GM19372 (cell line): ENCODE data around the gene TRIP12.
"Not testable (repeated sequence)": the region's sequence is repeated elsewhere in the genome, so short reads cannot be mapped to it uniquely, and the experiment has no call there.

Experiments
- ATAC-seq: cut with Tn5 transposase; IDR thresholded peaks from one replicate; pipeline ENCODE4 v1.9.1; 2021; ENCODE audit warnings: mild to moderate bottlenecking, low read depth, moderate library complexity; ENCODE audit not compliant: unreplicated experiment

TRIP12 gene

GRCh38 chr2:229921892-229922448 lies at the start of gene TRIP12:
TRIP12 (minus strand) TSS chr2:229922009; CDS start chr2:229880079, 41,930 bp downstream.
- ATAC-seq: peak; percentile 68

- ATAC-seq: no peak
Observed at GRCh38 chr2:229971298-229971790, 49.5 kb upstream of the TRIP12 start.

GRCh38 chr2:229970406-229970805 lies 48.6 kb upstream of the TRIP12 start:
- no peak for ATAC-seq

- no peak for ATAC-seq
Observed at GRCh38 chr2:229969921-229970320, 48.1 kb upstream of the TRIP12 start.

GRCh38 chr2:229963596-229963995 lies 41.8 kb upstream of the TRIP12 start:
- not testable (repeated sequence) for ATAC-seq

- no peak for ATAC-seq
Observed at GRCh38 chr2:229956491-229956890, 34.7 kb upstream of the TRIP12 start.

- no peak for ATAC-seq
Observed at GRCh38 chr2:229955663-229956062, 33.9 kb upstream of the TRIP12 start.

GRCh38 chr2:229952256-229952835 lies 30.5 kb upstream of the TRIP12 start:
- no peak for ATAC-seq

- no peak for ATAC-seq
Observed at GRCh38 chr2:229947544-229947943, 25.7 kb upstream of the TRIP12 start.

- no peak for ATAC-seq
Observed at GRCh38 chr2:229945975-229946374, 24.2 kb upstream of the TRIP12 start.

GRCh38 chr2:229943770-229944449 lies 22.1 kb upstream of the TRIP12 start:
- no peak for ATAC-seq

- no peak for ATAC-seq
Observed at GRCh38 chr2:229943171-229943570, 21.4 kb upstream of the TRIP12 start.

GRCh38 chr2:229942671-229943070 lies 20.9 kb upstream of the TRIP12 start:
- ATAC-seq: no peak

- ATAC-seq: no peak
Observed at GRCh38 chr2:229937537-229937936, 15.7 kb upstream of the TRIP12 start.

GRCh38 chr2:229931241-229931640 lies 9.4 kb upstream of the TRIP12 start:
- ATAC-seq: no peak

GRCh38 chr2:229930656-229931055 lies 8.8 kb upstream of the TRIP12 start:
- no peak for ATAC-seq

- no peak for ATAC-seq
Observed at GRCh38 chr2:229927817-229928321, 6.1 kb upstream of the TRIP12 start.

GRCh38 chr2:229925201-229925600 lies 3.4 kb upstream of the TRIP12 start:
- no peak for ATAC-seq

- not testable (repeated sequence) for ATAC-seq
Observed at GRCh38 chr2:229924541-229924940, 2.7 kb upstream of the TRIP12 start.

GRCh38 chr2:229922449-229923386 lies 909 bp upstream of the TRIP12 start, which contains the start of gene FBXO36:
FBXO36 (plus strand) TSS chr2:229922503; CDS start chr2:229922514, 11 bp downstream.
- peak; percentile 61 for ATAC-seq
